Amniotic epithelial cell (primary cell): ENCODE results near the gene MRPL10.
A peak's percentile ranks its signal among the peaks of the same experiment; 100 is the strongest.
"Not testable (repeated sequence)": the region's sequence is repeated elsewhere in the genome, so short reads cannot be mapped to it uniquely, and the experiment has no call there.

Source experiments
- DNase-seq: peaks from one replicate; pipeline ENCODE4 v3.0.0-alpha.2; 2010; ENCODE audit warnings: low read depth

Gene MRPL10

DNA sequence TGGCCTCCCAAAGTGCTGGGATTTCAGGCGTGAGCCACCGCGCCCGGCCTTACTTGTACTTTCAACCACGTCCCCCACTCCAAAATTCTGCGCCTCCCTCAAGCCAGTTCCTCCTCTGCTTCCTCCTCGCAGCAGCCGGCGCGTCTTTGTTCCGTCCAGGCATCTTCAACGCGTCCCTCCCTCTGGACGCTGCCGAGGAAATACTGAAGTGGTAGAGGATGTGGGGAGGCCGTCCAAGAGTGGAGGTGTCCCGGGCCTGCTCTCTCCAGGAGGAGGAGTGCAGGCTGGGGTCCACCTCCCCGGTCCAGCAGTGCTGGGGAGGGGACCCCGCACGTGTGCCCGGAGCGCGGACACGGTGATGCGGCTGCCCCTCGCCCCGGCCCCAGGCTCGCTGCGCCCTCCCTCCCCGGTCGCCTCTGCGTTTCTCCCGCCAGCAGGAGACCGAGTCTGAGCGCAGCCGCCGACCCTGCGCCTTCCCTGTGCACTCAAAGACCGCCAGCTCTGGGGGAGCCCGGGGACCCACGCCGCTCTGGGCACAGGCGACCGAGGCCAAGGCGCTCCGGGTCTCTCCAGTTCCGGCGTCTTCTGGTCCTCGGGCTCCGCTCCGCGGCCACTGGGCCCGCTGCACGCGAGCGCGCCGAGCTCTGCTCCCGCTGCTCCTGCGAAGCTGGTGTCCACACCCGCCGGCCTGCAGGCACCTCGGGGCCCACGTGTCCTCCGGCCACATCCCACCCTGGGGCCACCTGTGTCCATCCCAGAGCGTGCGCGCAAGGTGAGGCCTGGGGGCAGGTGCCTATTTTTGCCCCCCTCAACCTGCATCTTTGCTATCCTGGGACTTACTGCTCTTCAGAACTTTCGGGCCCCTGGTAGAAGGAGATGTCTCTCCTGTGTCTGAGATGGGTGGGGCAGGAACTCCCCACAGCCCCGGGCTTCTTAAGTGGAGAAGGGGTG is 41.5 kb downstream of the MRPL10 start:
- DNase-seq, result peak; percentile 22

DNA sequence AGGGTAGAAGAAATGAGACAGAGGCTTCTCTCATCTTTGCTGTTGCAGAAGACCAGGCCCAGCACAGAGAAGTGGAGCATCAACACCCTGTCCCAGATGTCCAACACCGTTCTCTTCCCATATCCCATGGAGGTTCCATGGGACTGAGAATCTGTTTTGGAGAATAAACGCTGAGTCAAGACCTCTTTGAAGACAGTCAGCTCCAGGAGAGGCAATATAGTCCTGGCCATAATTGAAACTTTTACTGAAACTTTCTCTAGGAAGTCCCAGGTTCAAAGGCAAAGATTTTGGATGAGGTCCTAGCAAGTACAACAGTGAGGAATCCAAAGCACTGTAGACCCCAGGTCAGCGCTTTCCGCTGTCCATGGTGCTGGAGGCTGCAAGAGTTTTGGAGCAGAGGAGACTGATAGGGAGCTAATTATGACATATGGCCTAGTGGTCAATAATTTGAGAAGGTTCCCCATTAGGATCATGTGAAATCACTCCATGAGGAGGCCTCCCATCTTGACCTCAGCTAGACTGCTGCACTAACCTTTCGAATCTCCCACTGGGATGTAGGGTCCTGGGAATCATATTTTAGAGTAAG is 45.7 kb downstream of the MRPL10 start:
- DNase-seq, result peak; percentile 26

DNA sequence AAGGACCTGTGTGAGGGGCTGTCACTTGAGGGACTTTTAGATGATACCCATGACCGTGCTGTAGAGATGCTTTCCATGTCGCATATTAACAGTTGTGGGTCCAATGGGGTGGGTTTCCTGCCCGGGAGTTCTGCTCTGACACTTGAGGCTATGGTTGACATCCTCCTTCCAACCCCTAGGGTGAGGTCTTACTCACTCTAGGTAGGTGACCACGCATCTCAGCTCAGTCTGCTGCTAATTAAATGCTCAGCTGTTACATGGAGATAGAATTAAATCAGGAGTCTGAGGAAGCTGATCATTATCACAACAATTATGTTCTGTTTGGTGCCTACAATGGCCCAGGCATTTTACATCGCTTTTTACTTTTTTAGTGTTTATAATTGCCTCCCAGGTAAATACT is 49.9 kb downstream of the MRPL10 start:
- no peak for DNase-seq

DNA sequence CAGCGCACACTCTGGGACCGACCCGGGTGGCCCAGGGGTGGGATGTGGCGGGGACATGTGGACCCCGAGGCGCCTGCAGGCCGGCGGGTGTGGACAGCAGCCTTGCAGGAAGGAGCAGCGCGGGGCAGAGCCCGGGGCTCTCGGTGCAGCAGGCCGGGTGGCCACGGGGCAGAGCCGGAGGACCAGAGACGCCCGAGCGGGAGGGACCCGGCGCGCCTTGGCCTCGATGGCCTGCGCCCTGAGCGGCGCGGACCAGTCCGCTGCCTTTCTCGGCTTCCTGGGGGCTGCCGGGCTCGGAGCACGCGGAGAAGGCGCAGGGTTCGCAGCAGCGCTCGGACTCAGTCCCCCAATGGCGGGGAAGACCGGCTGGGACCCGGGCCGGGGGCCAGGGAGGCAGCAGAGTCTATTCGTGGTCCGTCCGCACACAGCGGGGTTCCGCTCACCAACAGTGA is 53.1 kb downstream of the MRPL10 start:
- DNase-seq, result no peak

DNA sequence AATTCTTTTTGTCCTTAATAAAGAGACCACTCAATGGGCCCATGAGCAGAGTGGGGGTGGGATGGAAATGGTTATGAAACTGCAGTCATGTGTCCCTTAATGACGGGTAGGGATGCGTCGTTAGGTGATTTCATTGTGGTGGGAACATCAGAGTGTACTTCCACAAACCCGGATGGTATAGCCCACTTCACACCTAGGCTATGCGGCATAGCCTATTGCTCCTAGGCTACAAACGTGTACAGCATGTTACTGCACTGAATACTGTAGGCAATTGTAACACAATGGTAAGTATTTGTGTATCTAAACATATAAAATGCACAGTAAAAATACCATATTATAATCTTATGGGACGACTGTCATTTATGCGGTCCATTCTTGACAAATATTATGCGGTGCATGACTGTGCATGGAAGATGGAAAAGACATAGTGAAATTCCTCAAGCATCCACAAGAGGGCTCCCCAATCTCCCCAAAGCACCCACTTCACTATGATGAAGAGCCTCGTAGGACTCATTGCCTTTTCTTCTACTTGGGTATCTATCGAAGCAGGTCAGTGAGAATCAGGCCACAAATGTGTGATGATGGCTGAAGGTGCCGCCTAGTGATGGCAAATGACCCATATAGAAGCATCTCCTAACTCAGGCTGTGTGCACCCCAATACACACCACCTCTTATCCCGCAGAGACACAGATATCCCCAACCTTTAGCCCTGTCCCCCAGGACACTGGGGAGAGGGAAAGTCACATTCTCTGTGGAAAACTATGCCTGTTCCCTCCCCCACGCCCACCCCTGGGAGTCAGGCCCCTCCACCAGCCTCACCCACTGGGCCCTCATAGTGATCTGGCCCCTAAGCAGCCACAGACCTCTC is 54.8 kb downstream of the MRPL10 start:
- DNase-seq, result peak; percentile 42

DNA sequence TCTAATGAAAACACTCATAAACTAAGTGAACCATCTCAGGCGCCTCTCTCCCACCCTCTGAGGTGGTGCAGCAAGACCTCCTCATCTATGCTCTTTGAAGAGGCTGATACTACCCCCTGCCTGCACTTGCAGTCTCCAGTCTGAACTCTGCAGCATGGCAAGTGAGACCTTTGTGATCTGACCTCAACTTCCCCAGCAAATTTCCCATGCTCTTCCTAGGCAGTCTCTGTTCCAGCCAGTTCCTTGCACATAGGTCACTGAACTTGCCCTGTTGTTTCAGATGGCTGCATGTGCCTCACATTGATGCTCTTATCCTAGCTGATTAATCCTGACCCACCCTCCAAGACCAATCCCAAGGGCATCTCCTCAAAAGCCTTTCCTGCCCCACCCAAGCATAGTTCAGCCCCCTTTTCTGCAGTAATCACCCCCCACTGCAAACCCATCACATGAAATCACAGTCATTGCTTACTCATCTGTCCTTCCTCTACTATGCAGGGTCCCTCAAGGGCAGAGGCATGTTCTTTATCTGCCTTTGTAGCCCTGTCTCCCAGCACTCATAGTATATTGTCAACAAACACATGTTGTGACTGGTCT is 56.3 kb downstream of the MRPL10 start:
- DNase-seq, result no peak

DNA sequence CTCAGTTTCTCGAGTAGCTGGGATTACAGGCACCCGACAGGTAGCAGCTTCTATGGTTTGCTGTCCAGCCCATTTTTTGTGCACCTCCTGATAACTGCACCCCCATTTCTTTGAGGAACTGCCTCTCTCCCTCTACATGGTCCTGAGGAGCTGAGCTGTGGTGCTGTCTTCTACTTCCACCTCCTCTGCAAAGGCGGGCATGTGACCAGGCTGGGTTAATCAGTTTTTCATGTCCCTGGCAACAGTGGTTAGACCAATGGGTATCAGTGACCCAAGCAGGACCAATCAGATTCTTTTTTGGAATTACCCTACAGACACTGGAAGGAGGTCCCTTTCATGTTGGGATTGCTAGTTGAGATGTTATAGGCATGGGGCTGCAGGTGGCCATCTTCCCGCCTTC is 57.0 kb downstream of the MRPL10 start:
- DNase-seq, result no peak

DNA sequence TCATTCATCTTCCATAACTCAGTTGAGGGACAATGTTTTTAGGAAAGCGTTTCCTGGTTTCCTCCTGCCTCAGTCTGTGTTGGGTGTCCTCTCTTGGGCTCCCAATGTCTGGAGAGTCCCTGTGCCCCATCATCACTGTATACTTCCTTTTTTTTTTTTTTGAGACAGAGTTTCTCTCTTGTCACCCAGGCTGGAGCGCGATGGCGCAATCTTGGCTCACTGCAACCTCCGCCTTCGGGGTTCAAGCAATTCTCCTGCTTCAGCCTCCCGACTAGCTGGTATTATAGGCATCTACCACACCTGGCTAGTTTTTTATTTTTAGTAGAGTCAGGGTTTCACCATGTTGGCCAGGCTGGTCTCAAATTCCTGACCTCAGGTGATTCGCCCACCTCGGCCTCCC is 57.7 kb downstream of the MRPL10 start:
- DNase-seq, result not testable (repeated sequence)
